GM15510 (cell line): ENCODE data around the gene ARHGAP18.
A peak's percentile ranks its signal among the peaks of the same experiment; 100 is the strongest.

ENCODE experiments used
- POLR2A ChIP-seq: IDR thresholded peaks from 3 replicates; pipeline ENCODE4 v1.6.1; 2011; ENCODE audit warnings: borderline replicate concordance; ENCODE audit not compliant: insufficient read length; ENCODE audit errors: extremely low read depth

Gene ARHGAP18

GRCh38 chr6:129709769-129710449 lies at the start of gene ARHGAP18:
TSS of gene ARHGAP18 (minus strand) at chr6:129710177. CDS start at chr6:129710136, 41 bp downstream.
- peak; percentile 65 for TF ChIP-seq POLR2A

- no peak for TF ChIP-seq POLR2A
These were observed 45.8 kb upstream of the ARHGAP18 start for GRCh38 chr6:129755787-129756186.

GRCh38 chr6:129754750-129755149 lies 44.8 kb upstream of the ARHGAP18 start:
- TF ChIP-seq POLR2A = no peak

- TF ChIP-seq POLR2A = no peak
These were observed 43.4 kb upstream of the ARHGAP18 start for GRCh38 chr6:129753422-129753821.

- TF ChIP-seq POLR2A = no peak
These were observed 41.4 kb upstream of the ARHGAP18 start for GRCh38 chr6:129751384-129751783.

- no peak for TF ChIP-seq POLR2A
These were observed 40.4 kb upstream of the ARHGAP18 start for GRCh38 chr6:129750360-129750759.

- no peak for TF ChIP-seq POLR2A
These were observed 39.8 kb upstream of the ARHGAP18 start for GRCh38 chr6:129749749-129750120.

- no peak for TF ChIP-seq POLR2A
These were observed 39.1 kb upstream of the ARHGAP18 start for GRCh38 chr6:129748901-129749748.

- TF ChIP-seq POLR2A = peak; percentile 39
These were observed 38.4 kb upstream of the ARHGAP18 start for GRCh38 chr6:129748212-129748900.

- TF ChIP-seq POLR2A = no peak
These were observed 37.7 kb upstream of the ARHGAP18 start for GRCh38 chr6:129747588-129748112.

- no peak for TF ChIP-seq POLR2A
These were observed 34.9 kb upstream of the ARHGAP18 start for GRCh38 chr6:129744880-129745237.

- TF ChIP-seq POLR2A = no peak
These were observed 34.4 kb upstream of the ARHGAP18 start for GRCh38 chr6:129744201-129744879.

- TF ChIP-seq POLR2A = no peak
These were observed 30.0 kb upstream of the ARHGAP18 start for GRCh38 chr6:129740013-129740412.

- TF ChIP-seq POLR2A = no peak
These were observed 26.1 kb upstream of the ARHGAP18 start for GRCh38 chr6:129736105-129736504.
